Stomach smooth muscle (tissue), 2 donors: ENCODE measurements around the gene SIGLEC7.

ENCODE experiments used
- H3K27ac ChIP-seq: one replicate; pipeline ENCODE4 v1.7.0; 2013; ENCODE audit warnings: mild to moderate bottlenecking, low read length, inconsistent platforms
- H3K27me3 ChIP-seq, 2 donors: one replicate each; pipeline ENCODE4 v1.7.0; 2013; ENCODE audit warnings: low read length in 2 of 2; ENCODE audit not compliant: insufficient read depth in 2 of 2, control insufficient read depth in 1 of 2
- H3K36me3 ChIP-seq, 2 donors: one replicate each; pipeline ENCODE4 v1.7.0; 2013; ENCODE audit warnings: low read length in 2 of 2; ENCODE audit not compliant: control insufficient read depth in 2 of 2, insufficient read depth in 2 of 2
- H3K4me1 ChIP-seq: one replicate; pipeline ENCODE4 v1.7.0; 2013; ENCODE audit warnings: low read length; ENCODE audit not compliant: control insufficient read depth, insufficient read depth
- H3K4me3 ChIP-seq, 2 donors: one replicate each; pipeline ENCODE4 v1.7.0; 2013; ENCODE audit warnings: low read length in 2 of 2
- H3K9ac ChIP-seq, 2 donors: one replicate each; pipeline ENCODE4 v1.7.0; 2013; ENCODE audit warnings: low read length in 2 of 2, mild to moderate bottlenecking in 1 of 2
- H3K9me3 ChIP-seq, 2 donors: one replicate each; pipeline ENCODE4 v1.7.0; 2013; ENCODE audit warnings: low read length in 2 of 2; ENCODE audit not compliant: control insufficient read depth in 2 of 2
- donor health status: healthy.
- donor health status: Pancreatic carcinoma.

SIGLEC7 gene

DNA sequence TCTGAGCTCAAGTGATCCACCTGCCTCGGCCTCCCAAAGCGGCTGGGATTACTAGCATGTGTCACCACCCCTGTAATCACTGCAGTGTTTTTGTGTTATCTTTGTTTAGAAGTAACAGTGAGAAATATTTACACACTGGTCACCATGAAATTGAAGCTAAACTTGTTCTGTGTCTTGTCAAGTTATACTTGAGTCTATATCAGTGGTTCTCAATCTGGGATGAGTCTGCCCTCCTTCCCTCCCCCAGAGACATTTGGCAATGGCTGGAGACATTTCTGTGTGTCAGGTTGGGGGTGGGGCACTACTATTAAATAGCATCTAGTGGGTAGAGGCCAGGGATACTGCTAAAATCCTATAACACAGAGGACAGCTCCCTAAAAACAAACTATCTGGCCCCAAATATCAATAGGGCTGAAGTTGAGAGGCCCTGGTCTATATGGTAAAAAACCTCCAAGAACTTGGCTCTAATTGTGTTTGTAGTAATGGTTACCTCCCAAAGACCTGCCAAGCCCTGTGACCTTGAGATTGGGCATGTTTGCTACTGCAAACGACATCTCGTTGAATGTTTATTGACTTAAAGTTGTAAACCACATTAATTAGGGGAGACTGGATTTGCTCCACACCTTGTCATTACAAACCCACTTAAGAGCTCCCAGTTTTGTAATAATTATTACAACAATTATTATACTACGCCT lies 40.8 kb upstream of the SIGLEC7 start:
- H3K9ac ChIP-seq, result no peak overlapping the region
- peaks cover 10 to 11% of the 10 kb centered on the region in 2 donors for H3K36me3 ChIP-seq
- H3K4me3 ChIP-seq, result no peak overlapping the region
- H3K4me1 ChIP-seq, result peaks cover 11% of the 10 kb centered on the region
- no peaks in the 10 kb centered on the region for H3K9me3 ChIP-seq
- H3K27ac ChIP-seq, result no peak overlapping the region
- H3K27me3 ChIP-seq, result no peaks in the 10 kb centered on the region

DNA sequence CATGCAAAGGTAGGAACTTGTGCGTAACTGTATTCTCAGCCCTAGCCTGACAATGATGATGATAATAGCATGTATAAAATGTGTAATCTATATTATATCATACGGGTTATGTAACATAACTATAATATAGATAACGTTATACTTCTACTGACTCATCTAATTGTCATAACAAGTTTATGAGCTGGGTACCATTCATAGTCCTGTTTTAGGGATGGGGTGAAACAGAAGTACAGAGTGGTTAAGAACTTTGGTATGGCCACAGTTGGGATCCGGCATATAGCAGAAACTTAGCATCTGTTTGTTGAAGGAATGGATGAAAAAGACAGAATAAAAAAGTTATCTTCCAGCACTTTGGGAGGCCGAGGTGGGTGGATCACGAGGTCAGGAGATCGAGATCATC lies 39.1 kb upstream of the SIGLEC7 start:
- Histone ChIP-seq H3K4me1 (peaks cover 20% of the 10 kb centered on the region), H3K27me3 (no peaks in the 10 kb centered on the region), H3K36me3 (peaks cover 10 to 11% of the 10 kb centered on the region in 2 donors), H3K9me3 (no peaks in the 10 kb centered on the region), H3K27ac (no peak overlapping the region), H3K4me3 (no peak overlapping the region), H3K9ac (no peak overlapping the region)

DNA sequence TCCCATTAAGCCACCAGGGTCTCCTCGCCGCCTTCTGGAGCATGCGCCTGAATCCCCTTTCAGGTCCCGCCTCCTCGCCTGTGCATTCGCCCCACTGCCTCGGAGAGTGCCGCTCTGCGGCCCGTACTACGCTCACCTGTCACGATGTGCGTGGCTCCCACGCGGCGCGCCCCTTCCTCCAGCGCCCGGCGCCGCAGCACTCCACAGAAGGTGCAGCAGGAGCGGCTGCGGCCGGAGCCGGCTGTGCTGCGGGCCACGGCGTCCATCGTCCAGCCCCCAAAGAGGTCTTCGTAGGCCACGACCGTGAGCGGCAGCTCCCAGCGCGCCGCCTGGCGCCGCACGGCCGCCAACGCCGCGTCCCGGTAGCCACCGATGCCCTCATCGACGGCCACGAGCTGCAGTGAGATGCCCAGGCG lies 38.2 kb upstream of the SIGLEC7 start:
- Histone ChIP-seq H3K36me3 (peaks cover 10 to 11% of the 10 kb centered on the region in 2 donors), H3K27ac (no peak overlapping the region), H3K27me3 (no peaks in the 10 kb centered on the region), H3K4me3 (no peak overlapping the region), H3K9ac (no peak overlapping the region), H3K4me1 (peaks cover 22% of the 10 kb centered on the region), H3K9me3 (no peaks in the 10 kb centered on the region)

DNA sequence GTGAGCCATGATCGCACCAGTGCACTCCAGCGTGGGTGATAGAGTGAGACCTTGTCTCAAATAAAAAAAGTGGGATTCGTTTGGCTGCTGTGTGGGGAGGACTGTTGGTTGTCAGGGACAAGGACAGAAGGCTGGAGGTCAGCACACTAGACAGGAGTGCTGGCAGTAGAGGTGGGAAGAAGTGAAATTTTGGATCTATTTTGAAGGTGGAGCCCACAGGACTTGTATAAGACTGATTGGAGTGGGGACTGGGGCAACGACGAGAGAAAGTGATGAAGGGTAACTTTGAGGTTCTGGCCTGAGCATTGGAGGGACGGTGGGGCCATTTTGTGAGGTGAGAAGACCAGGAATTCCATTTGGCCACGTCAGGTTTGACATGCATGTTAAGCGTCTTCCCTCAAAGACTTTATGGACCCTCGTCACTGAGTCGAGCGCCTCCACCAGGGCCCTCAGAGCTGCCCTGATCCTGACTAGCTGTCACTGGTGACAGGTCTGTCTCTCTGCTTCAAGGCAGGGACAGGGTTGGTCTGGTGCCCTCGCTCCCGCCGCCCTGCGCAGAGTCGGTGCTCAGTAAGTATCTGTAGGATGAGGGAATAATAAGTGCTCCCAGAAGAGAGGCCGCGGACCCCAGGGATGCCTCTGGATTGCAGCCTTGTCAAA lies 34.6 kb upstream of the SIGLEC7 start:
- Histone ChIP-seq H3K9me3 (no peaks in the 10 kb centered on the region), H3K4me3 (peak overlapping the region; percentile 93 to 96), H3K36me3 (peaks cover 2 to 6% of the 10 kb centered on the region in 2 donors), H3K9ac (peak overlapping the region; percentile 81), H3K4me1 (peaks cover 21% of the 10 kb centered on the region), H3K27ac (no peak overlapping the region), H3K27me3 (no peaks in the 10 kb centered on the region)

DNA sequence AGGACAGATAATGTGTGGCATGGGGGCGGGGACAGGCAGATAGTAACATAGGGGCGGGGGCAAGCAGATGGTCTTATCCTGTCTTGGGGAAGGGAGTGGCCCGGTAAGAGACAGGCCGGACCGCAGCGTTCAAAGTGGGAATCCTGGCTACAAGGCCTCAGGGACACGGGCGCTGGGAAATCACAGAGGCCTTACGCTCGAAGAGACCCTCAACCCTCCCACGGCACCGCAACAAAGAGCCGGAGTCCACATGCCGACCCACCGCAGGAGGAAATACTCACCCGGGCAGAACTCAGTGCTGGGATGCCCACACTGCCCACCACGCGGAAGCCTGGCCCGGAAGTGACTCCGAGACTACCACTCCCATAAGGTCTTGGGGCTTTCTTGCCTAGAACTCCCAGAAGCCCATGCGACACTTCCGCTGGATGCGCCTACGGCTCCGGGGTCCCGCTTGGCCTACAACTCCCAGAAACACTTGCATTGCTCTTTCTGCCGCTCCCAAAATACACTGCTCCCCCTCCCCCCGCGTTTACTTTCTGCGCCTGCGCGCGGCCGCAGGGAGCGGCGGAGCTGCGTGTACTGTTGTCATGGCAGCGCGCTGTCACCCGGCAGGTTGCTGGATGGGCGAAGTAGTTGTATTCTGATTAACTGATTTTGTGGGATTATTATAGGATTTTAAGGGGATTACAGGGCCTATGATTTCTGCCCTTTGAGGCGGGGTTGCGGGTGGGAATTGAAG lies 33.9 kb upstream of the SIGLEC7 start, which contains the start of gene CTU1:
Gene CTU1 (minus strand): TSS at position 344 of the 739 bp plus-strand sequence. CDS start 3,840 bp downstream, outside the sequence.
- Histone ChIP-seq H3K27me3 (no peaks in the 10 kb centered on the region), H3K36me3 (no peaks in the 10 kb centered on the region), H3K9ac (peak within 1 kb of the TSS; percentile 81), H3K27ac (peak within 1 kb of the TSS; percentile 58), H3K9me3 (no peaks in the 10 kb centered on the region), H3K4me1 (peaks cover 21% of the 10 kb centered on the region), H3K4me3 (peak within 1 kb of the TSS; percentile 93 to 96)

DNA sequence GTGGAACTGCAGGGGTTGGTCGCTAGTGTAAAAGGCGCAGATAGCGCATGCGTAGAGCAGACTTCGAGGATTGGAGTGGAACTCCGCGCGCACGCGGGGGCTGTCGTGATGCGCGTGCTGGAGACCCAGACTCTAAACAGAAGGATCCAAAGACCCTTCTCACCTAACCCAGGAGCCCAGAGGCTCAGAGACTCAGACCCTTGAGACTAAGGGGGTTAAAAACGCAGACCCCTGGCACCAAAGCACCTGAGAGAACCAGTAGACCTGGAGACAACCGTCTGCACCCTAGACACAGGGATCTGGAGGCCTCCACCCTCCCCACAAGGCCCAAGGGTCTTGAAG lies 33.3 kb upstream of the SIGLEC7 start:
- Histone ChIP-seq H3K27ac (peak overlapping the region; percentile 58), H3K9me3 (no peaks in the 10 kb centered on the region), H3K36me3 (no peaks in the 10 kb centered on the region), H3K27me3 (no peaks in the 10 kb centered on the region), H3K4me3 (peak overlapping the region; percentile 93 to 96), H3K4me1 (peaks cover 19% of the 10 kb centered on the region), H3K9ac (peak overlapping the region; percentile 62 to 81)

DNA sequence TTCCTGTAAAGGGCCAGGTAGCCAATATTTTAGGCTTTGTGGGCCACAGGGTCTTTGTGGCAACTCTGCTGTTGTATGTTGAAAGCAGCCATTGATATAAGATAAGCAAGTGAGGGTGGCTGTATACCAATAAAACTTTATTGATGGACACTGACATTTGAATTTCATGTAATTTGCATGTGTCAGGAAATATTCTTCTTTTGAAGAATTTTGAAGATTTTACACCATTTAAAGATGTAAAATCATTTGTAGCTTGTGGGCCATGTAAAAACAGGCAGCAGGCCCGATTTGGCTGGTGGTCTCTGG lies 31.5 kb upstream of the SIGLEC7 start:
- H3K9ac ChIP-seq, result no peak overlapping the region
- H3K4me1 ChIP-seq, result peaks cover 18% of the 10 kb centered on the region
- no peaks in the 10 kb centered on the region for H3K36me3 ChIP-seq
- no peak overlapping the region for H3K27ac ChIP-seq
- H3K27me3 ChIP-seq, result peaks cover 0 to 2% of the 10 kb centered on the region in 2 donors
- no peak overlapping the region for H3K4me3 ChIP-seq
- no peaks in the 10 kb centered on the region for H3K9me3 ChIP-seq

DNA sequence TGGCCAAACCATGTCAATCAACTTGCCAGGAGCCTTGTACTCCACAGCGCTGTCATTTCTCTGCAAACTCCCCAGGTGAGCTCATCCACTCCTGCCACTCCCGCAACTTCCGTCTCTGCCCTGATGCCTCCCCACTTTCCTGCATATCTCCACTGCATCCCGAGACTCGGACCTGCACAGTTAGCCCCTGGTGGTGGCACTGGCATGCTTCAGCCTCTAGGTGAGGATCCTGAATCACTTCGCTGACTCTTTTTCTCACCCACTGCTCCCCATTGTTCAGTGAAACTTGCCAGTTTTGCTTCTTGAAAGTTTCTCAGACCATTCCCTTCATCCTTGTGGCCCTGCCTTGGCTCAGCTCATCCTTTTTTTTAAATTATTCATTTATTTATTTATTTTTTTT lies 30.5 kb upstream of the SIGLEC7 start:
- H3K27me3 ChIP-seq, result peaks cover 0 to 9% of the 10 kb centered on the region in 2 donors
- H3K4me1 ChIP-seq, result peaks cover 18% of the 10 kb centered on the region
- H3K27ac ChIP-seq, result no peak overlapping the region
- H3K9me3 ChIP-seq, result no peaks in the 10 kb centered on the region
- H3K9ac ChIP-seq, result no peak overlapping the region
- H3K4me3 ChIP-seq, result no peak overlapping the region
- H3K36me3 ChIP-seq, result no peaks in the 10 kb centered on the region

DNA sequence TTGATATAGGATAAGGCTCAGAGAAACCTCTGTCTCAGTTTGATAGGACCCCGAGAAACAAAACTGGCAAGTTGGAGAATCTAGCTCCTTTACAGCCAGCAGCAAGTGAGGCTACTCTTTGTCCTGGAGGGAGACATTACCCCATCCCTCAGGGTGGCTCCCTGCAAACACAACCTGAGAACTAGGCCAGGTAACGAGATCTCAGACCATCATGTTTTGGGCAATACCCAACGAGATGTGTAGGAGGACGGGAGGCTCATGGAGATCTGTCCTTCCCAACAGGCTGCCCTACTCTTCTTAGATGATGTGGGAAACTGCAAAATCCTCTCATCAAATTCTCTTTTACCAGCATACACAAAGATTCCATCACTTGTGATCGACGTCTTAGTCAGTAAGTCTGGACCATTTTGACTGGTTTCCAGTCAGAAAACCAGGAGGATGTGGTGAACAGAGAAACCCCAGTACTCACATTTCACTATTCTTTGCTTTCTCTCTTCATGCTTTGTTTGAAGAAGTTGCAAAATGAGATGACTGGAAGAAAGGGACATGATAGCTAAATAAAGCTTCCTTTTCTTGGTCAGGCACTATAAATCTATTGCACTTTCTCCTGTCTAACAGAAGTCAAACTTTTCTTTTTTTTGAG lies 27.9 kb upstream of the SIGLEC7 start:
- peaks cover 0 to 14% of the 10 kb centered on the region in 2 donors for H3K27me3 ChIP-seq
- H3K4me3 ChIP-seq, result no peak overlapping the region
- H3K36me3 ChIP-seq, result no peaks in the 10 kb centered on the region
- H3K9ac ChIP-seq, result no peak overlapping the region
- H3K4me1 ChIP-seq, result no peaks in the 10 kb centered on the region
- no peaks in the 10 kb centered on the region for H3K9me3 ChIP-seq
- no peak overlapping the region for H3K27ac ChIP-seq

DNA sequence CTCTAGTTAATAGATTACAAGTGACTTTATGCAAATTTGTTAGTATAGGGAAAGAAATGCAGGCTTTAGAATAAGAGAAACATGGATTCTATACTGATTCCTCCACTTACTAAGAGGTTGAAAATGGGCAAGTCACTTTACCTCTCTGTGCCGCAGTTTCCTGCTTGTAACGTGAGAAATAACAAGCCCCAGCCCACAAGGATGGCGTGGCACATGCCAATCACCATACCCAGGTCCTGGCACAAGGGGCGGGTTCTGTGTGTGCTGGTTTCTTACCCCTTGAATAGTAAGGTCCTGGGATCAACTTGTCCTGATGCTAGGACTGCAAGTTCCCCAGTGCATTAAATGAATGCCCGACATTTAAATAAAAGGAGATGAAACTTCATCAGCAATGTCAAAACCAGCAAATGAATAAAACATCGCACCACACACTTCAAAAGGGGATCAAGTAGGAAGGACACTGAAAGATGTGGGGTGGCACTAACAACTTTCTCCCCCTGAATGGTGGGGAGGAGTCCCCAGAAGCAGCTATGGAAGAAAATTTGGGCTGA lies 25.3 kb upstream of the SIGLEC7 start:
- Histone ChIP-seq H3K4me3 (no peak overlapping the region), H3K27me3 (peaks cover 0 to 14% of the 10 kb centered on the region in 2 donors), H3K9me3 (no peaks in the 10 kb centered on the region), H3K4me1 (no peaks in the 10 kb centered on the region), H3K36me3 (no peaks in the 10 kb centered on the region), H3K27ac (no peak overlapping the region), H3K9ac (no peak overlapping the region)
